Measurements from ENCODE around the gene ADRA1B. TPM values are rescaled to one million over a fixed set of nuclear protein-coding genes. Genes with fewer than 3 reads are reported as not detected.

The ADRA1B gene
- total RNA-seq, 2 donors from 2014 or later, result not detected

DNA sequence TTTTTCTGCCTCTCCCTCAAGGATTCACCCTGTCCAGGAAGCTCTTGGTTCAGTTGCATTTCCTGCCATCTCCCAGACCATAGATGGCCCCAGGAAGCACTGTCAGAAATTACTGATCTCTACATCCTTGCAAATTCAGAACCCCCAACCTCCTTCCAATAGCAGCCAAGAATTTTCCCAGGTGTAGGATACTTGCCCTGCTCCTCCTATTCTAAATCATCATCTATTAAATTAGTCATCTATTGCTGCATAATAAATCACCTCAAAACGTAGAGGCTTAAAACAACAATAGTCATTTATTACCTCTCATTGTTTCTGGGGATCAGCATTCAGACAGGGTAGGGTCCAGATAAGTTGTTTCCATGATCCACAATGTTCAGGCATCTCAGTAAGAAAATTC, 26.1 kb upstream of the ADRA1B start:
- H3K27me3 Mint-ChIP-seq (ENCODE audit: low read depth), result peaks cover 24% of the 10 kb centered on the region
- ATAC-seq (replicated peaks in 1 of 2), result no peak

DNA sequence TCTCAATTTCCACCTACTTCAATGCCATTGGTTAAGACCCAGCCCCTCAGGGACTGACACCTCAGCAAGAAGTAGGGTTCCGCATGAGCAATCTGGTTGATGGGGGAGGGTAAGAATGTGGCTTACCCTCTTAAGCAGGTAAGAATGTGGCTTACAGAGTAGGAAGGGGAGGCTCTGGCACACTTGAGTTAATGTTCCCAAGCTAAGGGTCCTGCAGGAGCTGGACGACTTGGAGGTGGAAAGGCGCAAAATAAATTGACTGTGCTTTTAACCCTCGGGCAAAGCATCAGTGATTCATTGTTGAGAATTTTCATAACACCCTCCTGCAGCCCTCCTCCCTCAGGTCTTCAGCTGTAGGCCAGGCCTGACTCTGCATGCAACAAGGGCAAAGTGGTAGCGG, 24.9 kb upstream of the ADRA1B start:
- Mint-ChIP-seq H3K27me3 (ENCODE audit: low read depth) (peaks cover 21% of the 10 kb centered on the region), H3K9me3 (no peaks in the 10 kb centered on the region)
- ATAC-seq (replicated peaks in 1 of 2), result no peak

More for the DNA sequence above, 26.1 kb upstream of the ADRA1B start:
- H3K9me3 Mint-ChIP-seq, result no peaks in the 10 kb centered on the region
- H3K4me3 Mint-ChIP-seq, result no peak overlapping the region
- DNase-seq, result no peak
- no peaks in the 10 kb centered on the region for H3K36me3 Mint-ChIP-seq (ENCODE audit: insufficient read depth in 2 of 2)
- H3K27ac Mint-ChIP-seq, result no peak overlapping the region
- H3K4me1 Mint-ChIP-seq (ENCODE audit: low read depth), result no peaks in the 10 kb centered on the region

GRCh38 chr5:159893040-159893695, 23.1 kb upstream of the ADRA1B start:
- H3K27me3 Mint-ChIP-seq (ENCODE audit: low read depth), result peaks cover 19% of the 10 kb centered on the region
- H3K27ac Mint-ChIP-seq, result no peak overlapping the region
- no peaks in the 10 kb centered on the region for H3K9me3 Mint-ChIP-seq
- H3K36me3 Mint-ChIP-seq (ENCODE audit: insufficient read depth in 2 of 2), result no peaks in the 10 kb centered on the region
- no peak for ATAC-seq (replicated peaks in 1 of 2)
- no peaks in the 10 kb centered on the region for H3K4me1 Mint-ChIP-seq (ENCODE audit: low read depth)
- H3K4me3 Mint-ChIP-seq, result no peak overlapping the region
- DNase-seq, result no peak

More for the DNA sequence above, 24.9 kb upstream of the ADRA1B start:
- Mint-ChIP-seq H3K4me3 (no peak overlapping the region), H3K36me3 (ENCODE audit: insufficient read depth in 2 of 2) (no peaks in the 10 kb centered on the region), H3K27ac (no peak overlapping the region), H3K4me1 (ENCODE audit: low read depth) (no peaks in the 10 kb centered on the region)
- no peak for DNase-seq

DNA sequence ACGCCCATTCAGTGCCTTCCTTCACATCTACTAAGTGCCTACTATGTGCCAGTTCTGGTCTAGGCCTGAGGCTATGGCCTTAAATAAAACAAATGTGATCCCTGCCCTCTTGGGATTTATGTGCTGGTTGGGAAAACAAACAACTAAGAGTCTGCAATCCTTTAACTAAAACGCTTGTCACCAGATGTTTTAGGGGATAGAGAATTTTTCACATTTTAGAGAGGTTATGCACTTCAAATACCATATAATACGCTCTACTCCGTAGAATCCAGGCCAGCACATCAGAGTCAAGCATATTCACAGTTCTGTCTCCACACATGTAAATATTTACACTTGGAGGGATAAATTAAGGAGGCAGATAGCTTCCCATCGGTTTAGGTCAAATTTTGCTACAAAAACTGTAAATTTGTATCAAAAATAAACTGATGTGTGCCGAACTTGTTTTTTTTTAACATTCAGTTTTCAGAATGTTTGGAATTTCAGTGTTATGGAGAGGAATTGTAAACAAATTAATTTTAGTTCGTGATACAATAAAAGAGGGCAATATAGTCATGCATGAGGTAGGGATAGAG, 22.0 kb upstream of the ADRA1B start:
- Mint-ChIP-seq H3K36me3 (ENCODE audit: insufficient read depth in 2 of 2) (no peaks in the 10 kb centered on the region), H3K4me3 (no peak overlapping the region), H3K27me3 (ENCODE audit: low read depth) (peaks cover 19% of the 10 kb centered on the region), H3K27ac (no peak overlapping the region), H3K9me3 (no peaks in the 10 kb centered on the region), H3K4me1 (ENCODE audit: low read depth) (no peaks in the 10 kb centered on the region)
- DNase-seq, result no peak
- ATAC-seq (replicated peaks in 1 of 2), result no peak

GRCh38 chr5:159897786-159898393, 18.4 kb upstream of the ADRA1B start:
- H3K4me3 Mint-ChIP-seq, result no peak overlapping the region
- no peak overlapping the region for H3K27ac Mint-ChIP-seq
- H3K27me3 Mint-ChIP-seq (ENCODE audit: low read depth), result peaks cover 25% of the 10 kb centered on the region
- peaks cover 4% of the 10 kb centered on the region for H3K4me1 Mint-ChIP-seq (ENCODE audit: low read depth)
- DNase-seq (no peak), ATAC-seq (replicated peaks in 1 of 2) (no peak)
- H3K9me3 Mint-ChIP-seq, result no peaks in the 10 kb centered on the region
- H3K36me3 Mint-ChIP-seq (ENCODE audit: insufficient read depth in 2 of 2), result no peaks in the 10 kb centered on the region

DNA sequence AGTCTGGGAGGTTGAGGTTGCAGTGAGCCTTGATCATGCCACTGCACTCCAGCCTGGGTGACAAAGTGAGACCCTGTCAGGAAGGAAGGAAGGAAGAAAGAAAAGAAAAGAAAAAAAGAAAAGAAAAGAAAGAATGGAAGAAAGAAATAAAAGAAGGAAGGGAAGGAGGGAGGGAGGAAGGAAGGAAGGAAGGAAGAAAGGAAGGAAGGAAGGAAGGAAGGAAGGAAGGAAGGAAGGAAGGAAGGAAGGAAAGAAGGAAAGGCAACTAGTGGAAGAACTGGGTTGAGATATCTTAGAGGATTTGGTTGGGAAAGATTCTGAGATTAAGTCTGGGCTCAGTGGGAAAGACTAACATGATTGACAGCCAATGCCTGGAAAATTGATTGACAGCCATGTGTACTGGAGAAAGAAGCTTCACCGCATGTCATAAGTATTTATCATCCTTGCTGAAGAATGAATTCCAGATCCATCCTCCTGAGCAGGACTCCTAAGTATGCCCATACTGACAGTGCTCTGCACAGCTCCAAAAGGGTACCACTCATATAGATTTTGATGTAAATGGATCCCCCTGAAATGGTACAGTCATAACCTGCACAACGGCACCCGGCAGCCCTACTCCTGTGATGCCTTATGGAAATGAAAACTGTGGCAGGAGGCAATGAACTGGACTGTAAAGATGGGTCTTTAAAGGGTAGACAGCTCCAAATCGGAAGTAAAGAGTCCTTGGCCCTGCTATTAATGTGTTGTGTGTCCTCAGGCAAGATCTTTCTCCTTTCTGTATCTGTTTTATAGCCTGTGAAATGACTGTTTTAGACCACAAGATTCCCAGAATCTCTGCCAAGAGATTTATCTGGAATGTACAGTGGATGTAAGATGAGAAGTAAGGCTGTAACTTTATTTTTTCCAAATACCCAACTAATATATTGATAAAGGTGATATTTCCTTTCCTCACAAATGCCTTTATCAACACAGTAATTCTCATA, 16.9 kb upstream of the ADRA1B start:
- no peaks in the 10 kb centered on the region for H3K36me3 Mint-ChIP-seq (ENCODE audit: insufficient read depth in 2 of 2)
- H3K27ac Mint-ChIP-seq, result no peak overlapping the region
- H3K4me3 Mint-ChIP-seq, result no peak overlapping the region
- ATAC-seq (replicated peaks in 1 of 2) (no peak), DNase-seq (no peak)
- H3K9me3 Mint-ChIP-seq, result no peaks in the 10 kb centered on the region
- peaks cover 27% of the 10 kb centered on the region for H3K27me3 Mint-ChIP-seq (ENCODE audit: low read depth)
- peaks cover 4% of the 10 kb centered on the region for H3K4me1 Mint-ChIP-seq (ENCODE audit: low read depth)

- no peaks in the 10 kb centered on the region for H3K9me3 Mint-ChIP-seq
- no peaks in the 10 kb centered on the region for H3K36me3 Mint-ChIP-seq (ENCODE audit: insufficient read depth in 2 of 2)
- peaks cover 38% of the 10 kb centered on the region for H3K27me3 Mint-ChIP-seq (ENCODE audit: low read depth)
- no peak overlapping the region for H3K4me3 Mint-ChIP-seq
- DNase-seq (no peak), ATAC-seq (replicated peaks in 1 of 2) (no peak)
- H3K4me1 Mint-ChIP-seq (ENCODE audit: low read depth), result peaks cover 12% of the 10 kb centered on the region
- H3K27ac Mint-ChIP-seq, result no peak overlapping the region
Measured at GRCh38 chr5:159901308-159901707, 15.0 kb upstream of the ADRA1B start.

GRCh38 chr5:159901772-159902171, 14.5 kb upstream of the ADRA1B start:
- Mint-ChIP-seq H3K36me3 (ENCODE audit: insufficient read depth in 2 of 2) (no peaks in the 10 kb centered on the region), H3K9me3 (no peaks in the 10 kb centered on the region), H3K27me3 (ENCODE audit: low read depth) (peaks cover 38% of the 10 kb centered on the region), H3K4me1 (ENCODE audit: low read depth) (peaks cover 12% of the 10 kb centered on the region), H3K4me3 (no peak overlapping the region), H3K27ac (no peak overlapping the region)
- no peak for DNase-seq
- no peak for ATAC-seq (replicated peaks in 1 of 2)

DNA sequence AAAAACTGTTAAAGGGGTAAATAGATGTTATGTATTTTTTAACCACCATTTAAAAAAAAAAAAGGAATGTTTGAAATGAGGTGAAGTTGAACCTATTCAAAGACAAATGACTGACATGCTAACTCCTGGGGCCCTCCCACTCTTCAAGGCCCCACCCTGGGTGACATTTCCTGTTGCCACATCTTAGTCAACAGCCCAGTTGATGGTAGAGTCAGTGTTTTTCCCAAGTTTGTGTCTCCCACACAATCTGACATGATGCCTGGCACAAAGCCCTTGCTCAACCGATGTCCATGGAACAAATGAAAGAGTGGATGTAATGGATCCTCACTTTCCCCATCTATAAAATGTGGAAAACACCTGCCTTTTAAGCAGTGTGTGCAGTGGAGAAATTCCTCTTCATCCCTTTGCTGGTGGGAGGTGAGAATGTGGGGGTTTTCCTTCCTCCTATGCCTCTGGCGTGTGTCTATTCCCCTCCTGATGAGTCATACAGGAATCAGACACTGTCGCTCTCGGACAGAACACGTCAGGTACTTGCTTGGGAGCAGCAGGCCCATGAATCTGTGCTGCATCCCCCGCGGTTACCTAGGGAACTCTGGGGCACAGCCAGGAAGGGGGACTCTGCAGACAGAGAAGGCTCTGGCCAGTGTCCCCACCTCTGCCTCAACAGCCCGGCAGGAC, 13.7 kb upstream of the ADRA1B start:
- H3K9me3 Mint-ChIP-seq, result no peaks in the 10 kb centered on the region
- no peak overlapping the region for H3K27ac Mint-ChIP-seq
- H3K4me1 Mint-ChIP-seq (ENCODE audit: low read depth), result peaks cover 12% of the 10 kb centered on the region
- H3K4me3 Mint-ChIP-seq, result no peak overlapping the region
- peaks cover 38% of the 10 kb centered on the region for H3K27me3 Mint-ChIP-seq (ENCODE audit: low read depth)
- DNase-seq, result no peak
- ATAC-seq (replicated peaks in 1 of 2), result no peak
- H3K36me3 Mint-ChIP-seq (ENCODE audit: insufficient read depth in 2 of 2), result no peaks in the 10 kb centered on the region

- DNase-seq (no peak), ATAC-seq (replicated peaks in 1 of 2) (no peak)
- no peak overlapping the region for H3K4me3 Mint-ChIP-seq
- H3K4me1 Mint-ChIP-seq (ENCODE audit: low read depth), result peaks cover 12% of the 10 kb centered on the region
- no peaks in the 10 kb centered on the region for H3K9me3 Mint-ChIP-seq
- no peak overlapping the region for H3K27ac Mint-ChIP-seq
- no peaks in the 10 kb centered on the region for H3K36me3 Mint-ChIP-seq (ENCODE audit: insufficient read depth in 2 of 2)
- peaks cover 37% of the 10 kb centered on the region for H3K27me3 Mint-ChIP-seq (ENCODE audit: low read depth)
Measured at GRCh38 chr5:159903131-159903530, 13.2 kb upstream of the ADRA1B start.

- ATAC-seq (replicated peaks in 1 of 2), result no peak
Measured at GRCh38 chr5:159904874-159905273, 11.4 kb upstream of the ADRA1B start.

DNA sequence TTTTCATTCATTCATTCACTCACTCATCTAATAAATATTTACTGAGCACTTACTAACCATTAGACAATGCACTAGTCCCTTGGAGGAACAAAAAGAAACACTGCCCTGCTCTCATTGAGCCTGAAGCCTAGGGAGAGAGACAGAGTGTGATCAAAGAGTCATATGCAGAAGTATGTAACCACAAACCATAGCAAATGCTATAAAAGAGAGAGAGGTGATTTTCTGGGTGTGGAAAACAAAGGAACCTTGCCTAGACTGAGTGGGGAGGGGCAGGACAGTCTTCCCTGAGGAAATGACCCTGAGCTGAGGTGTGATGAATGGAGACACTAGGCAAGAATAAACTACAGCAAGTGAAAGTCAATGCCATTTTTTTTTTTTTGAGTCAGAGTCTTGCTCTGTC, 10.8 kb upstream of the ADRA1B start:
- peaks cover 8% of the 10 kb centered on the region for H3K4me1 Mint-ChIP-seq (ENCODE audit: low read depth)
- no peaks in the 10 kb centered on the region for H3K36me3 Mint-ChIP-seq (ENCODE audit: insufficient read depth in 2 of 2)
- H3K27ac Mint-ChIP-seq, result no peak overlapping the region
- DNase-seq (no peak), ATAC-seq (replicated peaks in 1 of 2) (no peak)
- peaks cover 37% of the 10 kb centered on the region for H3K27me3 Mint-ChIP-seq (ENCODE audit: low read depth)
- H3K9me3 Mint-ChIP-seq, result no peaks in the 10 kb centered on the region
- no peak overlapping the region for H3K4me3 Mint-ChIP-seq

More at GRCh38 chr5:159904874-159905273, 11.4 kb upstream of the ADRA1B start:
- Mint-ChIP-seq H3K27me3 (ENCODE audit: low read depth) (peaks cover 37% of the 10 kb centered on the region), H3K27ac (no peak overlapping the region), H3K4me1 (ENCODE audit: low read depth) (peaks cover 12% of the 10 kb centered on the region), H3K9me3 (no peaks in the 10 kb centered on the region), H3K4me3 (no peak overlapping the region), H3K36me3 (ENCODE audit: insufficient read depth in 2 of 2) (no peaks in the 10 kb centered on the region)
- DNase-seq, result no peak
